Mammary epithelial cell (primary cell): ENCODE measurements around the gene ASPHD2.

ENCODE experiments used
- CTCF ChIP-seq, 2 donors: IDR thresholded peaks in 1 of 2; conservative IDR thresholded peaks in 1 of 2; 2 replicates each; pipeline ENCODE4 v1.5.1; 2011 to 2012; ENCODE audit warnings: inconsistent platforms in 2 of 2, low read length in 2 of 2, mild to moderate bottlenecking in 2 of 2, control low read depth in 1 of 2, low read depth in 1 of 2; ENCODE audit not compliant: insufficient read depth in 1 of 2; ENCODE audit errors: extremely low read depth in 1 of 2
- EZH2 ChIP-seq: IDR thresholded peaks from 2 replicates; pipeline ENCODE4 v1.6.1; 2012; ENCODE audit warnings: low read length, inconsistent platforms, borderline replicate concordance

DNA sequence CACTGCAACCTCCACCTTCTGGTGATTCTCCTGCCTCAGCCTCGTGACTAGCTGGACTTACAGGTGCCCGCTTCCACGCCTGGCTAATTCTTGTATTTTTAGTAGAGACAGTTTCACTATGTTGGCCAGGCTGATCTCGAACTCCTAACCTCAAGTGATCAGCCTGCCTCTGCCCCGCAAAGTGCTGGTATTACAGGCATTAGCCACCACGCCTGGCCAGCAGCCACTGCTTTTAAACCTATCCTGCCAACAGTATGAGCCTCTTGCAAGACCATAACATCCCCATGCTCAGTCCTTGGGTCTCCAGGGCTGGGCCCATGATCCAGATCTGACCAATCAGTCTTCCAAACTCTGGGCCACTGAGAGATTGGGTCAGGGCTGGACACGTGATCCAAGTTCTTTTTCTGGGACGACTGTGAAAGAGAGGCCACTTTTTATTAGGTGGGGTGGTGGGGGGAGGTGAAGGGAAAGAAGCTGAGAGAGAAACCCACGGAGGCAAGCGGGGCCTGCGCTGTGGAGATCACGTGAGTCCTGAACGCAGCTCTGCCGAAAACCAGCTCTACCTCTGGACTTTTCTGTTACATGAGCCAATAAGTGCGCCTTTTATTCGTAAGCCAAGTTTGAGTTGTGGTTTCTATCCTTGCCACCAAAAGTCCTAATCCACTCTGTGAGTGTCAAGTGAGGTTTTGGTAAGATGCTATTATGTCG lies 17.9 kb downstream of the ASPHD2 start:
- TF ChIP-seq CTCF (conservative IDR thresholded peaks at IDR 0.05 in 1 of 2, IDR thresholded peaks at IDR 0.05 in 1 of 2; ENCODE audit: extremely low read depth in 1 of 2, insufficient read depth in 1 of 2, low read depth in 1 of 2, low read length in 2 of 2) (no peak), EZH2 (no peak)
